ENCODE data around the gene GTF3C2.

The GTF3C2 gene

GRCh38 chr2:27308359-27308881 lies 48.1 kb downstream of the GTF3C2 start, which contains the start of gene UCN:
TSS of gene UCN (minus strand) at chr2:27308445. CDS start at chr2:27307895, 550 bp downstream.
- peak; percentile 54 for DNase-seq (ENCODE audit: low spot score)
- H3K27ac ChIP-seq (replicated peaks; ENCODE audit: low read length) = no peak within 1 kb of the TSS
- peaks cover 0 to 1% of the 10 kb centered on the region in 2 donors for H3K9me3 ChIP-seq (replicated peaks in 1 of 2; ENCODE audit: control insufficient read depth in 2 of 2, insufficient read depth in 1 of 2, low read depth in 1 of 2, low read length in 2 of 2)
- H3K14ac ChIP-seq (ENCODE audit: low read length) = peak within 1 kb of the TSS; percentile 21
- H3K4ac ChIP-seq (ENCODE audit: low read length) = no peak within 1 kb of the TSS
- peak within 1 kb of the TSS; percentile 48 for H3K18ac ChIP-seq (ENCODE audit: low read length)
- no peak within 1 kb of the TSS for H2BK120ac ChIP-seq (ENCODE audit: low read depth, low read length)
- WGBS, 2 donors (ENCODE audit: extremely low coverage in 2 of 2, insufficient read length in 2 of 2, insufficient replicate concordance in 1 of 2) = no CpG with 5 or more reads among the region's 25 CpGs
- no peak within 1 kb of the TSS for H2BK12ac ChIP-seq (ENCODE audit: low read length)
- peaks cover 27 to 41% (median 28%) of the 10 kb centered on the region in 3 experiments for H3K27me3 ChIP-seq (ENCODE audit: control insufficient read depth in 3 of 3, insufficient read depth in 3 of 3, low read depth in 1 of 3, low read length in 3 of 3)
- peak within 1 kb of the TSS; percentile 65 for H3K23ac ChIP-seq (ENCODE audit: low read depth, low read length, poor library complexity)
- no peak within 1 kb of the TSS for H2AFZ ChIP-seq (ENCODE audit: low read length)
- H2BK5ac ChIP-seq (ENCODE audit: low read length) = no peak within 1 kb of the TSS
- H3K9ac ChIP-seq (ENCODE audit: low read depth, low read length, poor library complexity) = no peak within 1 kb of the TSS
- H3K36me3 ChIP-seq (replicated peaks in 1 of 2; ENCODE audit: control insufficient read depth in 2 of 2, insufficient read depth in 2 of 2, low read length in 2 of 2) = peaks cover 7 to 28% of the 10 kb centered on the region in 2 donors
- peak within 1 kb of the TSS; percentile 46 for H2AK5ac ChIP-seq (ENCODE audit: low read depth, low read length)
- no peak within 1 kb of the TSS for H4K8ac ChIP-seq (ENCODE audit: low read depth, low read length)
- H3K79me1 ChIP-seq (ENCODE audit: low read depth, low read length) = peaks cover 5% of the 10 kb centered on the region
- no peak within 1 kb of the TSS for H2BK15ac ChIP-seq (ENCODE audit: low read length)
- peaks cover 0 to 3% of the 10 kb centered on the region in 2 donors for H3K4me1 ChIP-seq (ENCODE audit: control insufficient read depth in 2 of 2, insufficient read depth in 1 of 2, low read depth in 1 of 2, low read length in 2 of 2)
- peak within 1 kb of the TSS; percentile 18 for H3K4me2 ChIP-seq (ENCODE audit: insufficient read depth, low read length, poor library complexity, severe bottlenecking)
- H3K4me3 ChIP-seq (ENCODE audit: low read length in 2 of 2) = no peak within 1 kb of the TSS
- H4K91ac ChIP-seq (ENCODE audit: low read depth, low read length, poor library complexity) = no peak within 1 kb of the TSS

- peaks cover 5% of the 10 kb centered on the region for H3K79me1 ChIP-seq (ENCODE audit: low read depth, low read length)
- no peak overlapping the region for H2AK5ac ChIP-seq (ENCODE audit: low read depth, low read length)
- no CpG with 5 or more reads among the region's 75 CpGs for WGBS, 2 donors (ENCODE audit: extremely low coverage in 2 of 2, insufficient read length in 2 of 2, insufficient replicate concordance in 1 of 2)
- no peak overlapping the region for H4K8ac ChIP-seq (ENCODE audit: low read depth, low read length)
- peaks cover 7 to 26% of the 10 kb centered on the region in 2 donors for H3K36me3 ChIP-seq (replicated peaks in 1 of 2; ENCODE audit: control insufficient read depth in 2 of 2, insufficient read depth in 2 of 2, low read length in 2 of 2)
- no peak overlapping the region for H2BK5ac ChIP-seq (ENCODE audit: low read length)
- peaks cover 27 to 41% (median 28%) of the 10 kb centered on the region in 3 experiments for H3K27me3 ChIP-seq (ENCODE audit: control insufficient read depth in 3 of 3, insufficient read depth in 3 of 3, low read depth in 1 of 3, low read length in 3 of 3)
- H3K4me1 ChIP-seq (ENCODE audit: control insufficient read depth in 2 of 2, insufficient read depth in 1 of 2, low read depth in 1 of 2, low read length in 2 of 2) = peaks cover 0 to 3% of the 10 kb centered on the region in 2 donors
- H4K91ac ChIP-seq (ENCODE audit: low read depth, low read length, poor library complexity) = no peak overlapping the region
- peak overlapping the region; percentile 48 for H3K18ac ChIP-seq (ENCODE audit: low read length)
- no peak for DNase-seq (ENCODE audit: low spot score)
- peak overlapping the region; percentile 18 for H3K4me2 ChIP-seq (ENCODE audit: insufficient read depth, low read length, poor library complexity, severe bottlenecking)
- no peak overlapping the region for H2BK12ac ChIP-seq (ENCODE audit: low read length)
- no peak overlapping the region for H3K4me3 ChIP-seq (ENCODE audit: low read length in 2 of 2)
- no peak overlapping the region for H2BK120ac ChIP-seq (ENCODE audit: low read depth, low read length)
- H3K9me3 ChIP-seq (replicated peaks in 1 of 2; ENCODE audit: control insufficient read depth in 2 of 2, insufficient read depth in 1 of 2, low read depth in 1 of 2, low read length in 2 of 2) = peaks cover 0 to 1% of the 10 kb centered on the region in 2 donors
- peak overlapping the region; percentile 21 for H3K14ac ChIP-seq (ENCODE audit: low read length)
- no peak overlapping the region for H2AFZ ChIP-seq (ENCODE audit: low read length)
- no peak overlapping the region for H3K27ac ChIP-seq (replicated peaks; ENCODE audit: low read length)
- no peak overlapping the region for H2BK15ac ChIP-seq (ENCODE audit: low read length)
- H3K23ac ChIP-seq (ENCODE audit: low read depth, low read length, poor library complexity) = peak overlapping the region; percentile 65
- H3K4ac ChIP-seq (ENCODE audit: low read length) = no peak overlapping the region
- no peak overlapping the region for H3K9ac ChIP-seq (ENCODE audit: low read depth, low read length, poor library complexity)
Observed at GRCh38 chr2:27307545-27308358, 48.8 kb downstream of the GTF3C2 start.

- Histone ChIP-seq H3K79me1 (ENCODE audit: low read depth, low read length) (peaks cover 5% of the 10 kb centered on the region), H4K91ac (ENCODE audit: low read depth, low read length, poor library complexity) (no peak overlapping the region), H3K27me3 (ENCODE audit: control insufficient read depth in 3 of 3, insufficient read depth in 3 of 3, low read depth in 1 of 3, low read length in 3 of 3) (peaks cover 27 to 41% (median 28%) of the 10 kb centered on the region in 3 experiments), H3K9me3 (replicated peaks in 1 of 2; ENCODE audit: control insufficient read depth in 2 of 2, insufficient read depth in 1 of 2, low read depth in 1 of 2, low read length in 2 of 2) (peaks cover 0 to 1% of the 10 kb centered on the region in 2 donors), H3K27ac (replicated peaks; ENCODE audit: low read length) (no peak overlapping the region), H2BK5ac (ENCODE audit: low read length) (no peak overlapping the region), H2AFZ (ENCODE audit: low read length) (no peak overlapping the region), H3K14ac (ENCODE audit: low read length) (peak overlapping the region; percentile 21), H2BK15ac (ENCODE audit: low read length) (no peak overlapping the region), H3K4me1 (ENCODE audit: control insufficient read depth in 2 of 2, insufficient read depth in 1 of 2, low read depth in 1 of 2, low read length in 2 of 2) (peaks cover 0 to 3% of the 10 kb centered on the region in 2 donors), H2BK12ac (ENCODE audit: low read length) (no peak overlapping the region), H2BK120ac (ENCODE audit: low read depth, low read length) (no peak overlapping the region), H3K4me2 (ENCODE audit: insufficient read depth, low read length, poor library complexity, severe bottlenecking) (peak overlapping the region; percentile 2), H3K23ac (ENCODE audit: low read depth, low read length, poor library complexity) (no peak overlapping the region), H3K36me3 (replicated peaks in 1 of 2; ENCODE audit: control insufficient read depth in 2 of 2, insufficient read depth in 2 of 2, low read length in 2 of 2) (peaks cover 7 to 23% of the 10 kb centered on the region in 2 donors), H2AK5ac (ENCODE audit: low read depth, low read length) (peak overlapping the region; percentile 46), H4K8ac (ENCODE audit: low read depth, low read length) (no peak overlapping the region), H3K4me3 (ENCODE audit: low read length in 2 of 2) (no peak overlapping the region), H3K9ac (ENCODE audit: low read depth, low read length, poor library complexity) (no peak overlapping the region), H3K4ac (ENCODE audit: low read length) (no peak overlapping the region), H3K18ac (ENCODE audit: low read length) (peak overlapping the region; percentile 48)
- no CpG with 5 or more reads among the region's 14 CpGs for WGBS, 2 donors (ENCODE audit: extremely low coverage in 2 of 2, insufficient read length in 2 of 2, insufficient replicate concordance in 1 of 2)
- DNase-seq (ENCODE audit: low spot score) = no peak
Observed at GRCh38 chr2:27307287-27307544, 49.3 kb downstream of the GTF3C2 start.

GRCh38 chr2:27306573-27307286 lies 49.8 kb downstream of the GTF3C2 start:
- Histone ChIP-seq H3K27me3 (ENCODE audit: control insufficient read depth in 3 of 3, insufficient read depth in 3 of 3, low read depth in 1 of 3, low read length in 3 of 3) (peaks cover 27 to 41% (median 28%) of the 10 kb centered on the region in 3 experiments), H3K4me1 (ENCODE audit: control insufficient read depth in 2 of 2, insufficient read depth in 1 of 2, low read depth in 1 of 2, low read length in 2 of 2) (peaks cover 0 to 3% of the 10 kb centered on the region in 2 donors), H3K18ac (ENCODE audit: low read length) (peak overlapping the region; percentile 64), H4K8ac (ENCODE audit: low read depth, low read length) (no peak overlapping the region), H3K9me3 (replicated peaks in 1 of 2; ENCODE audit: control insufficient read depth in 2 of 2, insufficient read depth in 1 of 2, low read depth in 1 of 2, low read length in 2 of 2) (peaks cover 0 to 1% of the 10 kb centered on the region in 2 donors), H3K27ac (replicated peaks; ENCODE audit: low read length) (no peak overlapping the region), H2BK120ac (ENCODE audit: low read depth, low read length) (no peak overlapping the region), H3K79me1 (ENCODE audit: low read depth, low read length) (peaks cover 5% of the 10 kb centered on the region), H2AK5ac (ENCODE audit: low read depth, low read length) (peak overlapping the region; percentile 46), H3K4ac (ENCODE audit: low read length) (no peak overlapping the region), H3K36me3 (replicated peaks in 1 of 2; ENCODE audit: control insufficient read depth in 2 of 2, insufficient read depth in 2 of 2, low read length in 2 of 2) (peaks cover 6 to 18% of the 10 kb centered on the region in 2 donors), H3K14ac (ENCODE audit: low read length) (no peak overlapping the region), H3K23ac (ENCODE audit: low read depth, low read length, poor library complexity) (peak overlapping the region; percentile 80), H3K4me3 (ENCODE audit: low read length in 2 of 2) (no peak overlapping the region), H2BK5ac (ENCODE audit: low read length) (no peak overlapping the region), H3K4me2 (ENCODE audit: insufficient read depth, low read length, poor library complexity, severe bottlenecking) (peak overlapping the region; percentile 2), H2BK15ac (ENCODE audit: low read length) (no peak overlapping the region), H3K9ac (ENCODE audit: low read depth, low read length, poor library complexity) (no peak overlapping the region), H2BK12ac (ENCODE audit: low read length) (no peak overlapping the region), H4K91ac (ENCODE audit: low read depth, low read length, poor library complexity) (no peak overlapping the region), H2AFZ (ENCODE audit: low read length) (peak overlapping the region; percentile 23)
- no CpG with 5 or more reads among the region's 51 CpGs for WGBS, 2 donors (ENCODE audit: extremely low coverage in 2 of 2, insufficient read length in 2 of 2, insufficient replicate concordance in 1 of 2)
- no peak for DNase-seq (ENCODE audit: low spot score)

Data from neuronal stem cell (in vitro differentiated cells).